HG03565 (cell line): ENCODE measurements around the gene CACNA1C.

ENCODE experiments used
- ATAC-seq: cut with Tn5 transposase; IDR thresholded peaks from one replicate; pipeline ENCODE4 v1.9.1; 2021; ENCODE audit warnings: mild to moderate bottlenecking, moderate library complexity; ENCODE audit not compliant: unreplicated experiment

CACNA1C gene

DNA sequence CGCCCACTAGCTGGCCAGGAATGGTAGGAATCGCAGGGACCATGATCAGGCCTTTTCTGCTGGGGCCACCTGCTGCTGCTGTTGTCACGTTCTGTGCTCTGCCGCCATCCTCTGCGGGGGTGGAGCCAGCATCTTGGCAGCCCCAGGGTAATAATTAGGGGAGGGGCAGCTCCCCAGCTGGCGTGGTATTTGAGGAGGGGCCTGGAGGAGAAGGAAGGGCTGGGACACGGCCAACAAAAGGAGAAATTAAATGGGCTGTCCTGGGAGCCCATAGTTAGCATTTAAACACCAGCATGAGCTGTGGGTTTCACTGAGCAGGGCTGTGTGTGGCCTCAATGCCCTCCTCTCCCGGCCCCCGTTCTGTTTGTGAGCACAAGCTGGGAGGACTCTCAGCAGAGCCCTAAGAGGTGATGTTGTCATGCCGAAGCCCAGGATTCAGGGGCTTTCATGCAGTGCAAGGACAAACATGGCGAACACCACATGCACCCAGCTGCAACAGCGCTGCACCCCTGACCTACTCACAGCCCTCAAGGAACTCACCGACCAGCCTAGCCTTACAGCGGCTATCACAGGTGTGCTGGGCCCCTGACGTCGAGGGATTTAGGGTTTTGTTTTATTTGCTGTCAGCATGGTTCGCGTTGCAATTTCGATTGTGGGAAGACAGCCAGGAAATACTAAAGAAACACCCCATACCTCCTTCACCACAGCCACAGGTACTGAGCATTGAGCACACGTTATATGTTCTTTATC, 324.3 kb downstream of the CACNA1C start:
- no peak for ATAC-seq

DNA sequence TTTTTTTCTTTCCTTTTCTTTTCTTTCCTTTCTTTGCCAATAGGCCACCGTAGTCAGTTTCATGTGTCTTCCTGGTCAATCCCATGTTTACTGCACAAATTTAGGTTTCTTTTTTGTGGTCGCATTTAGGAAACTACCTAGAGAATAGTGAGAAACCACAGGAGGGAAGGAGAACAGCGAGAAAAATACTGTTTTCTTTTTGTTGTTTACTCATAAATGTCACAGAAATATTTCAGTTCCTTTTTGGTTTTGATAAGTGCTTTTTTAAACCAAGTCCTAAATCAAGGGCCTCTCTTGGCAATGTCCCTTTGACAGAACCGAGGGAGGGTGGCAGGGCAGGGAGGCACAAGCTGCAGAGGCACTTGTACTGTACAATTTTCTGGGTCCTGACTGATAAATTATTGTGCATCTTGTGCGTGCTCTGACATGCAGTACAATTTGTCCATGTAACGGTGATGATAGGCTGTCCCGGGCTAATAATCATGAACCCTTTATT, 326.1 kb downstream of the CACNA1C start:
- no peak for ATAC-seq

DNA sequence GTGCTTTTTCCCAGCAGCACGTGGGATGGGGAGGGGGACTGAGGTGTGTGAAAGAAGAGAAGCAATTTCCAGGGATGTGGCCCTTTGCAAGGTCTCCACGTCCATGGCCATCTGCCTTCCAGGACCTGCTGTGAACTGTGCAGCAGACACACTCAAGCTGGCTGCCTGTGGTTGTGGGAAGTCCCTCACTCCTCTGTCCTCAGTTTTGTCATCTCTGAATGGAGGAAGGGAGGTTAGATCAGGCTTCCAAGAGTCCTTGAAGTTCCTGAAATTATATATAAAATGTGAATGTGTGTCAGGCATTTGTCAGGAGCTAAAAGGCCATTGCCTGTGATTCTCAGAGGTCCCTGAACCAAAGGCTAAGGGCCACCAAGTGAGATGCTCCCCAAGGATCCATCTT, 328.2 kb downstream of the CACNA1C start:
- ATAC-seq: no peak

DNA sequence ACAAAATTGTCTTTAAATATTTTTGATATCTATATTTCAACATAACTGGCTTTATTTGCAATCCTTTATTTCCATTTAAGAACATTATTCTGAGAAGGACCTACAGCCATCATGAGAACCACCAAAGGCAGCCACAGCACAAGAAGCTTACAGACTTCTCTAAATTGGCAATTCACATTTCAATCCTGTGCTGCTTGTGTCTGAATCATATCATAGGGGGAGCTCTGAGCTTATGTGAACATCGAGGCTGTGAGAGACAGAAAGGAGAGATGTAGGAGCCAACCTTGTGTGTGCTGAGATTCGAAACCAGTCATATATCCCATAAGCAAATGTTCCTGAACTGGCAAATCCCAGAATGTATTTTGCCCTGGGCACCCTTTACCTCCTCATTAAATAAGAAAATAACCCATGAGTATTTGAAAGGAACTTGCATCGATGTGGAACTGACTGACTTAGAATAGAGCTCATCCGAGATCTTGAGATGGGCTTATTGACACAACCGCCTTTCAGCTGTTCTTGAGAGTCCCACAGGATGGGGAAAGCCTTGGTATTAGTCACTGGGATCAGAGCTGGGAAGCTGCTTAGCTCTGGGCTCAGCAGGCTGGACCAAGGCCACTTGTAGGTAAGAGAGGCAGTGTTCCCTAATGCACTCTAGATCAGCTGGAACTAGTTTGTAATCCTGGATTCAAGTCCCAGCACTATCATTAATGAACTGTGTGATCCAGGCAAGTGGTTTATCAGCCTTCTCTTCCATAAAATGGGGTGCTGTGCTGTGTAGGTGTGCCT, 329.8 kb downstream of the CACNA1C start:
- no peak for ATAC-seq

DNA sequence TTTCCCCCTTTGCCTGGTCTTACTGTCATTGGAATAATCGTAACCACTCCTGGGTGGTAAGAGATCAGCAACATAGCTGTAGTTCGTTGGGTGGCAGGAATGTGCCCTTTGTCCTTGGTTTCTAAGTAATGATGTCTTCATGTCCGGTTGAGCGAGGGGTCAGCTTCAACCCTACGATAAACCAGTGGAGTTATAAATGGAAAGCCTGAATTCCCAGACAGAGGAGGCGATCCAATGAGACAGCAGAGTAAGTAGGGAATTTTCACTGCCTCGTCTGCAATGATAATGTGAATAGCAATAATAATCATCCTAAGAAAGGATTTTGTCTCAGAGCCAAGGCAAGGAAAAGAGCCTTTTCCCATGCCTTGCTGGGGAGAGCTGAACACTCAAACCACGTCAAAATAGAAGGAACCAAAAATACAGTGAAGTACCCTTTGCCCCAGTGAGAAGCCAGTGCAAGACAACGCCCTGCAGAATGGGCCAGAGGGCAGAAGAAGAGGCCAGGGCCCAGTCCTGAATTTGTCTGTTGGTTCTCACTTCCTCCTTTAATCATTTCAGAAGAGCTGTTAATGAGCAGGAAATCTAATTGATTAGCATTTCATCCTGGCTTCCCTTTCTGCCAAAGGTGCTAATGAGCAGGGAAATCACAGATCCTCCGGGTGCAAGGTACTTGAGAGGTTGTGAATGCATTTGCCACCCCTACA, 330.7 kb downstream of the CACNA1C start:
- no peak for ATAC-seq

DNA sequence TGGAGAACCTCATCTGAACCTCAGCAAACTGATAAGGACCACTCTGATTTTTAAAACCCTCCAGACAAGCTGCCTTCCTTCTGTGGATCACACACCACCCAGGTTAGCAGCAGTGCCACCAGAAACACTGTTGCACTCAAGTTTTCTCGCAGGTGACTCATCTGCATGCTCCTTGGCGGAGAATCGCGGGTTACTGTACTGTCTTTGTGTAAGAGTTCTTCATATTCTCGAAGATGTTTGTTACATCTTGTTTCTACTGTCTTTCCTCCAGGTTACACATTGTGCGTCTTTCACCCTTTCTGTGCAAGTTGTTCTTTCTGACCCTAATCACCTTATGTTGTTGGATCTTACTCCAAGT, 331.2 kb downstream of the CACNA1C start:
- no peak for ATAC-seq

DNA sequence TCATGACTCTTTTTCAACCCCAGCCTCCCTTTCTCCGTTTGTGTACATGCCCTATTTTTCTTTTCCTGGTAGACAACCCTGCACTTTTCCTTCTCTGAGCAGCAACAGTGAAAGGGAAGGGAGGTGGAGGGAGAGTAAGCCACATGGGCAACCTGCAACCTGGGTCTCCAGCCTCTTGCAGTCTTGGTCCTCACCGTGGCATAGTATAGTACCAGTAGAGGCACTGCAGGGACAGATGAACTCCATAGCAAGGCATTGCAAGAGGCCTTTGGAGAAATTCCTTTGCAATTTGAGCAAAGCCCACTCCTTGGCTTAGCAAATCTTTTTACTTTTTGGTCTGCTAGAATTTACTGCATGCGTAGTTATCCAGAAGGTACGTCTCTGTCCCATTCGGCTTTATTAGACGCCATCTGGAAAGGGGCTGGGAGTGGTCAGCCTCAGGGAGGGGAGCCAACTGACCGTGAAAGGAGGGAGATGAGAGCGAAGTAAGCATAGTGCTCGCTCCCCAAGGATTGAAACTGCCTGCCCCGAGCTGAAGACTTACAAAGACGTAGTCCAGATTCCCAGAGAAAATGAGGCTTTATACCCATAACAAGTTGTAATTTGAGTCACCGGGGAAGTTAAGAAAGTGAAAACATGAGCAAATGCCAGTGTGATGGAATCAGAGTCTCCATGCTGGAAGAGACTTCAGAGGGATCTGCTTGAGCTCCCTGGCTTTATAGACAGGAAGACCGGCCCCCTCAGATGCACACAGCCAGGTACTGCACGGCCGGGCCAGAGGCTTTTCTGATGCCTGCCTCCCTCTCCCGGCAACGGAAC, 332.0 kb downstream of the CACNA1C start:
- no peak for ATAC-seq

DNA sequence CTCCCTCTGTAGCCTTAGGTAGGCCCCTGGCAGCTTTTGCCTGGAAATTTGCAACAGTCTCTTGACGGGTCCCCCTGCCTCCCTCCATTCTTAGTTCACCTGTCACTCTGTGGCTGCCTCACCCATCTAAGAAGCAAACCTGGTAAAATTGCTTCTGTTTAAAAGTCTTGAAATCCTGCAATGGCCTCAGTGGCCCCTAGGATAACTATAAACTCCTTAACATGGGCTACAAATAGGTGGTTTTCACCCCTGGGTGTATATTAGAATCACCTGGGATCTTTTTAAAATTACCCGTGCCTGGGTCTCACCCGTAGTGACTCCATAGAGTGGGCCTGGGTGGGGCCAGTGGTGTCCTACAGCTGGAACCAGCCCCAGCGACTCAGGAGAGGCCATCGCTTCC, 332.7 kb downstream of the CACNA1C start:
- ATAC-seq: no peak

DNA sequence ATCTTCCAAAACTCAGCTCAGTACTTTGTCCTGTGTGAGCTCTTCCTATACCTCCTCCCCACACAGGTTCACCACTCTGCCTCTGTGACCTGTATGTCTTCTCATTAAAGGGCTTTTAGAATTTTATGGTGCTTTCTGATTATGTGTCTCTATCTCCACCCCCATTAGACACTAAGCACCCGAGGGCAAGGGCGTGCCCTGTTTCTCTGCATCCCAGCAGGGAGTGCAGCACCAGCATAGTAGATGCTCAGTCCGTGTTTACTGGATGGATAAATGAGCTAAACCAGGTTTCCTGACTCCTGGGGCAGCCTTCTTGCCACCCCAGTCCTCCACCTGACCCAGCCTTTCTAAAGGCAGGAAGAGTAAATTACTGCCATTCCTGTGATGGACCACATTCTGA, 333.8 kb downstream of the CACNA1C start:
- ATAC-seq: no peak

DNA sequence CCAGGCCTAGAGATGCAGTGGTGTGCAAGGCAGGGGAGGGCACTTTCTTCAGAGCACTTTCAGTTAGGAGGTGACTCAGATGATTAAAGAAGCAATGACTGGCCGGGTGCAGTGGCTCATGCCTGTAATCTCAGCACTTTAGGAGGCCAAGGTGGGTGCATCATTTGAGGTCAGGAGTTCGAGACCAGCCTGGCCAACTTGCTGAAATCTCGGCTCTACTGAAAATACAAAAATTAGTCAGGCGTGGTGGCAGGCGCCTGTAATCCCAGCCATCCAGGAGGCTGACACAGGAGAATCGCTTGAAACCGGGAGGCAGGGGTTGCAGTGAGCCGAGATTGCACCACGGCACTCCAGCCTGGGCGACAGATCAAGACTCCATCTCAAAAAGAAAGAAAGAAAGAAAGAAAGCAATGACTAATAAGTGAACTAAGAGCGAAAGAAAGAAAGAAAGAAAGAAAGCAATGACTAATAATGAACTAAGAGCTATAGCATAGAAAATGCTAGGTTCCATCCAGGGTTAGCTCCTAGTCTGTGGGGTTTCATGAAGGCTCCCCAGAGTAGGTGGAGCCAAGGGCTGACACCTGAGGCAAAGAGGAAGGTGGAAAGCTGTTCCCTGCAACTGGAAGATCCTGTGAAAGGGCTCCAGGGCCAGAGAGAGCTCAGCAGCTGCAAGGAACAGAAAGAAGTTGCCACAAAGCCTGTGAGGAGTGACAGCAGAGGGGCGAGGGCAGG, 334.5 kb downstream of the CACNA1C start:
- peak; percentile 65 for ATAC-seq

DNA sequence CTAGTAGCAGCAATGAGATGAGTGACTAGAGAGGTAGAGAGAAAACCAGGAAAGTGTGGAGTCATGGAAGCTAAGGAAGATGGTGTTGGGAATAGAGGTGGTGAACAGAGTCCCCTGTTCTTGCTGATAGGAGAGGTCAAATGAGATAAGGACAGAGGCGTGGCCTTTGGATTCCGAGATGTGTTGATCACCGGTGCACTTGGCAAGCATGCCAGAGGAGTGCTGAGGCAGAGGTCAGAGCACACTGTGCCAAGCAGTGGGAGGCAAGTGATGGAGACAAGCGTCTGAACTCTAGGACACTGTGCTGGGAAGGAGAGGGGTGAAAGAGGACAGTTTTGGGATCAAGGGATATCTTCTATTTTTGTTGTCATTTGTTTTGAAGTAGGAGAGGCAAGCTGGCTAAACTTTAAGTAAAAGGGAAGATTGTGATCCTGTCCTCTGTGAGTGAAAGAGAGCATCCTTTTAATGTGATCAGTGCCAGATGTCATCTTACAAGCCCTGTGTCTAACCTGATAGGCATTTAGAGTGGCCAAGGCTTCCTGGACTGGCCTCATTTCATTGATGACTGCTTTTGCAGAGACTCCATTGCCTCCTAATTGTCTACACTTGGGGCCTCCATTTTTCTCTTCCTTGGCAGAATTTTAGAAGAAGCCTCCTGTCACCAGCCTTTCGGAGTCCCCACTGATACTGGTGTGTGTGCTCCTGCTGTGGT, 336.4 kb downstream of the CACNA1C start:
- ATAC-seq: no peak

DNA sequence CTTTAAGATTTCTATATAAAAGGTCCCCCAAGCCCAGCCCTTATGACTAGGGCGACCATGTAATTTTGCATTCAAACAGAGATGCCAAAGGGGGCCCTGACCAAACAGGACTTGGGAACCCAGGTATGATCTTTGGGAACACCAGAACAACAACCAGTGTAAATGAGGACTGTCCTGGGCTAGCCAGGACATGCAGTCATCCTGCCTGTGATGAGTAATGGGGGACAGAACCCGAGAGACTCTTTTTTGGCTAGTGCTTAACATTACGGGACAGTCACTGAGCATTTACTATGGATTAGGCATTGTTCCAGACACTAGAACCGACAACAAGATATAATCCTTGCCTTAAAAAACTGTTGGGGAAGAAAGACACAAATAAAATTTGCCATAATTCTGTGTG, 337.3 kb downstream of the CACNA1C start:
- no peak for ATAC-seq

DNA sequence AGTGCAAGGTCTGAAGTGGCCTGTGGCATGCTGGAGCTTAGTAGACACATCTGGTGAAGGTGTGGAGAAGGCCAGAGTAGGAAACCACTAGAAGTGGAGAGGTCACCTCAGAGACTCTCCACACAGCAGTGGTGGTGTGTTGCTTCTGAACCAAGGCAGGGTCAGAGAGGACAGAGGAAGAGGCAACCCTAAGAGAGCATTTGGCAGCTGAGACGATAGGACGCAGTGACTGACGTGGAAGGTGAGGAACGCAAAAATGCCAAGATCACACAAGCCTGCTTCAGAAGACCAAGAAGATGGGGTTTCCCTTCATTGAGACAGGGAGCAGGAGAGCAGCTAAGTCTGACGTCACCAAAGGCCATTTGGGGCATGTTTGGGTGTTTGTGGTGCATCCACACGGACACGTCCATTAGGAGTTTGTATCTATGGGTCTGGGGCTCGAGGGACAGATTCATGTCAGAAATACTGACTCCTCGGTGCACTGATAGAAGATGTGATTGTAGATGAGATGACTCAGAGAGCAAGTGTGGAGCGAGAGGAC, 338.1 kb downstream of the CACNA1C start:
- ATAC-seq: no peak

DNA sequence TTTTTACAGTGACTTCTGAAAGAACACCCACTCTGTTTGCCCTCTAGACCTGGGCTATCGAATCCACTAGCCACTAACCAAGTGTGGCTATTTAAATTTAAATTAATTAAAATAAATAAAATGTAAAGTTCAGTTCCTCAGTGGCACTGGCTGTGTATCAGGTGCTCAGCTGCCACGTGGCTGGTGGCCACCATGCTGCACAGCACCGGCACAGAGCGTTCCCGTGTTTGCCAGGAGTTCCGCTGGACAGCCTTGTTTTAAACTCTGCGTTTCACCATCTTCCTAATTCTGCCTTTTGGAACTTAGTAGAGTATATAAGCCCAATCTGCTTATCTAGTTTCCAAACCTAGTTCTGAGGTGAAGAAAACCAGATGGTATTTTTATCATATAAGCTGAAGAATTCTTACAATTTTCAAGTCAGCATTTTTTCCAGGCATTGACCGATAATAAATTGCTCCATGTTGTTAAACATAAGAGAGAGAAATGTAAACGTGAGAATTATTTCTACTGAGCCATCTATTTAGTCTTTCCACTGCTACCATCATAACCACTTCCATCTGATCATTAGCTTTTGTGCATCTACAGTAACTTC, 339.0 kb downstream of the CACNA1C start:
- ATAC-seq: no peak

DNA sequence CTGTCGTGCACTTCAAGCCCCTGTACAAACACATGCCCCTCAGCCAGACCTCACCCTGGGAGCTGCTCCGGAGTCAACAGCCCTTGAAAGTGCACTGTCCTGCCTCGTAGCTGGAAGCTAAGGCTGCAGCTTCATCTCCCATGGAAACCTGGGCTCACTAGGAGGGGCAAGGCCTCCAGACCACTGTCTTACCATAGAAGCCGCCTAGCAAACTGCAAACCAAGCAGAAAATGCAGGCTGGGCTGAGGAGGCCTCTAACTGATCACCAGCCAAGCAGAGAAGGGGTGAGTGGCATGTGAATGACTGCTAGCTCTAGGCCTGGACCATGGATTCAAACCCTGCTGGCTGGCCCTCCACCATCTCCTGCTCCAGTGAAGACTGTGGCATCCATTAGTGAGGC, 340.2 kb downstream of the CACNA1C start:
- ATAC-seq: no peak

DNA sequence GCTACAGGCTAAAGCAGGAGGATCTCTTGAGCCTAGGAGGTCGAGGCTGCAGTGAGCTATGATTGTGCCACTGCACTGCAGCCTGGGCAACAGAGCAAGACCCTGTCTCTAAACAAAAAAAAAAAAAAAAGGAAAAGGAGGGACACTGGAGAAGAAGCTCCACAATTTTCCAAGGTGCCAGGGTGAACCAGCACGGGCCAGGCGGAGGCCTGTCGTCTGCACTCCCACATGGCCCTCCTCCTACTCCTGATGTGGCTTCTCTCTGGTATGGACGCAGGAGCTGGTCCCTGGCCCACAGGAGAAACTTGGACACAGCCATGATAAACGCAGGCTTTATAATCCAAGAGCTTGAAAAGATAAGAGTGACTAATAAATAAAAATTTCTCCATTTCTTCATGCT, 341.2 kb downstream of the CACNA1C start:
- ATAC-seq: no peak

DNA sequence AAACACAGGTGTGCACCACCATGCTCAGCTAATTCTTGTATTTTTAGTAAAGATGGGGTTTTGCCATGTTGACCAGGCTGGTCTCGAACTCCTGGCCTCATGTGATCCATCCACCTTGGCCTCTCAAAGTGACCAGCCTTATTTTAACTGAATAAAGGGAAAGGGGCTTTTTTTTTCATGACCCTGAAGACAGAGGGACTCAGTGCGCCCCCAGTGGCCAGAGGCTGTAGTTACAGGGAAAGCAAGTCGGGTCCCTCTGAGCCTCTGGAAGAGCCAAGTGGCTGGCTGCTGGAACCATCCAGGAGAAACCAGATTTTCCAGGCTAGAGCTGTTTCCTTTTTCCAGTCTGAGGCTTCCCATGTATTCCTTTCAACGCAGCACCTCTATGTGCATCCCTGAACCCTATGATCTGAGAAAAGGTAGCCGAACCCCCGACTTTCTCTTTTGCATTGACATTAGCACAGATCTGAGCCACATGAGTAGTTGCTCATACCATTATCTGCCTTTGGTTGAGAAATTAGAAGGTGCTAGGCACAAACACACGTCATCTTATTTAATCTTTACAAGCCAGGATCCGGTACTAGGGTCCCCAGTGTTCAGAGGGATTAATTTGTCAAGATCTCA, 342.7 kb downstream of the CACNA1C start:
- no peak for ATAC-seq

DNA sequence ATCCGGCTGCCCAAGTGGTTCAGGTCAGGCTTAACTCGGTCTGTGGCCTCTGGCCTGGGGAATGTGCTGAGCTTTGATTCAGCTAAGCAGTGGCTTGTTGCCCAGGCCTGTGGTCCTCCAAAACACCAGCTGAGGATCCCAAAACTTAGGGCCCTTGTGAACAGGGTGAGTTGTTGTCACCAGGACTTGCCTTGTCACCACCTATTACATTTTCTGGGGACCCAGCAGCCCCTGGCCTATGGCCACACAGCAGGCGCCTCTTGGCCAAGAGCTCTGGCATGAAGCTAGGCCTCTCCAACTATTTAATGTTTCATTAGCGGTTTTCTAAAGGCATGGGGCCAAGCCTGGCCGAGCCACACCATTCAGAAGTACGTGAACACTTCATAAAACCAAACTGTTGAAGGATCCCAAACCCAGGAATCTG, 343.7 kb downstream of the CACNA1C start:
- no peak for ATAC-seq
